NCI-H1092 treated with DMSO at 0.1 percent for 48 hours (cell line): ENCODE results near the gene DLST.
A peak's percentile ranks its signal among the peaks of the same experiment; 100 is the strongest.
"Not testable (repeated sequence)": the region's sequence is repeated elsewhere in the genome, so short reads cannot be mapped to it uniquely, and the experiment has no call there.

ENCODE experiments used
- DNase-seq: peaks from one replicate; lab custom pipeline; 2025; lab: John Stamatoyannopoulos, UW

DLST gene

DNA sequence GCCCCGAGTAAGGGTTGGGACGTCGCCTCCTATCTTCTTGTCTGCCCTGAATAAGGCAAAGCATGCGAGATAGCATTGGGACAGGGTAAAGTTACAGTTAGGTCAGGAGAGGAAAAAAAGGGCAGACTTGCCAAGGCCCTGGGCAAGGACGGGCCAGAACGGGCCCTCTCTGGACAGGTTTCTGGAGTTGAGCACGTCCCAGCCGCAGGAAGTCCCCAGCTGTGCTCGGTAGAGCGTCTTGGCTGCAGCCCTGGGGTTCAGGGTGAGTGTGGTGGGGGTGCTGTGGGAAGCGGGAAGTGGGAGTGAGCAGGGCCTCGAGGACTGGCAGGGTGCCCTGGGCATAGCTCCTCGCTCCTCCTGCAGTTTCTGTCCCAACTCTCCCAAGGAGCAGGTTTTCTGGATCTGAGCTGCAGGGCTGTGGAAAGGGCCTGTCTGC is 35.9 kb downstream of the DLST start:
- DNase-seq = no peak

DNA sequence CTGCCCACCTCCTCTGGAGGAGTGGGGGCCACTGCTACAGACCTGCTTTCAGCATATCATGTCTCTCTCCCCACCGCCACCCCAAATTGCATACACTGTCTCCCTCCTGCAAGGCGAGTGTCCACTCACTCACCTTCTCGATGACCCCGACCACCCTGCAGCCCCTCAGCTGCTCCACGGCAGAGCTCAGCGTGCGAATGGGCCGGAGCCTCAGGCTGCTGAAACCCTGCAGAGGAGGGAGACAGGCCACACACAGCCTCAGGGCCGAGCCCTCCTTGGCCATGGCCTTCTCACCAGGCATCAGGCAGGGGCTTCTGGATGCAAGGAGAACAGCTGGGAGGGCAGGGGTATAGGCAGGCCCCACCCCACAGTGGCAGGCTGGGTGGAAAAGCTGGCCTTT is 36.7 kb downstream of the DLST start:
- DNase-seq = no peak

DNA sequence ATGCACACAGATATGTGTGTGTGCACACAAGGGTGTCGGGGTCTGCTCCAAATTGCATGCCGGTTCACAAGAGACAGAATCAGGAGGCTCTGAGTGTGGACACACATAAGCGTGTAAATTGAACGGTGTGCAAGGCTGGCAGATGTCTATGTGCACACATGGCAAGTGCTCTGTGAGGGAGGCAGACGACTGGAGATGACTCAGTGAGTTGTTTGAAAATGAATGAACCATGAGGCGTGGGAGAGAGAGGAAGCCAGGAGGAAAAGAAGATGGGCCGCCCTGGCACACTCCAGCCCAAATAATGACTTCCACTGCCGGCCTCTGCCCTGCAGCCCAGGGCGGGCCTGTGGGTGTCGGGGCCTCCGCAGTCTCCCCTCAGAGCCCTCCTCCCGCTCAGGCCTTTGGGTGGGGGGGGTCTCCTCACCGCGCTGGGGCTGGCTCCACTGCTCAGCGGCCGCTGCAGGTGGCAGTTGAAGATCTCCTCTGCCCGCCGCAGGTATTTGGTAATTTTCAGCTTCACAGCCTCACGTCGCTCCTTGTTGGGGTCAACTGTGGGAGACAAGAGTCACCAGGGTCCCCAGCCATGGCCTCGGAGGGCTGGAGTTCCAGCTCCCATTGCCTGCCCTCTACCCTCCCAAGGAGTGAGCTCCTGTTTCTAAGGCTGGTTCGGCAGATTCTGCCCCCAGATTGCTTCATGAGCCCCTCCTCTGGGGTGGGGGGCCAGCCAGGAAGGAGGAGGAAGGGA is 37.9 kb downstream of the DLST start:
- DNase-seq = no peak

DNA sequence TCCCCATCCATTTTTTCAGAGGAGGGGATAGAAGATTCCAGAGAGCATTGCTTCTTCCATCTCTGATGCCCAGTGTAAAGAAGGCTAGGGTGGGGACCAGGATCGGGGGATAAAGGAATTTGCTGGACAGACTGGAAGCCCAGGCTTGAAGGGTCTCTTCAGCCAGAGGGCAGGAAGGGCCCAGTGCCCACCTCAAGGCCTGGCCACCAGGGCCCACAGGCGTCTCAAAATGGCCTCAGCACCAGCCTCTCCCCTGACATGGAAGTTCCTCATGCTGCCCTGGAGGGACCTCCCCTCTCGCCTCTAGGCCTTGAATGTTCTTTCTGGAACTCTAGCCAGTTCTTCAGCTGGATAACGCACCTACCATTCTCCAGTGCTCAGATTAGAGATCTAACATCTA is 38.6 kb downstream of the DLST start:
- DNase-seq = no peak

DNA sequence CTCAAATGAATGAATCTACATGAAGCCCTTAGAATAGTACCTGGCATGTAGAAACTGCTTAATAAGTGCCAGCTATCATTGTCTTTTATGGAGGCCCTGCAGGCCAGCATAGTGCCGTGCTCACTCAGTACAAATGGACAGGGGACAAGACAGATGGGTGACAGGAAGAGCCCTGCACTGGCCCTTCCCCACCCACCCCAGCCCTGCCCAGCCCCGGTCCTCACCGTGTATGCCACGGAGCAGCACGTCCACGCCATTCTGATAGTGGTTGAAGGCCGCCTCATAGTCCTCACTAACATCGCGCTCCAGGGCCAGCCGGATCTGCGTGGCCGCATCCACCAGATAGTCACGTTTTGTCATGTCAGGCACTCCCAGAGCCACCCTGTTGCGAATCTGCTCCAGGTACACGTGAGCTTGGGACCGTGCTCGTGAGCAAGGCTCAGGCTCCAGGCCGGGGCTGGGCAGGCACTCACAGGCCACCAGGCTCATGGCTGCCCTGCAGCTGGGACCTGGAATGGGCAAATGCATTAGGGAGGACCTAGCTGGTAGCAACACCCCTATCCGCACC is 39.4 kb downstream of the DLST start:
- no peak for DNase-seq

DNA sequence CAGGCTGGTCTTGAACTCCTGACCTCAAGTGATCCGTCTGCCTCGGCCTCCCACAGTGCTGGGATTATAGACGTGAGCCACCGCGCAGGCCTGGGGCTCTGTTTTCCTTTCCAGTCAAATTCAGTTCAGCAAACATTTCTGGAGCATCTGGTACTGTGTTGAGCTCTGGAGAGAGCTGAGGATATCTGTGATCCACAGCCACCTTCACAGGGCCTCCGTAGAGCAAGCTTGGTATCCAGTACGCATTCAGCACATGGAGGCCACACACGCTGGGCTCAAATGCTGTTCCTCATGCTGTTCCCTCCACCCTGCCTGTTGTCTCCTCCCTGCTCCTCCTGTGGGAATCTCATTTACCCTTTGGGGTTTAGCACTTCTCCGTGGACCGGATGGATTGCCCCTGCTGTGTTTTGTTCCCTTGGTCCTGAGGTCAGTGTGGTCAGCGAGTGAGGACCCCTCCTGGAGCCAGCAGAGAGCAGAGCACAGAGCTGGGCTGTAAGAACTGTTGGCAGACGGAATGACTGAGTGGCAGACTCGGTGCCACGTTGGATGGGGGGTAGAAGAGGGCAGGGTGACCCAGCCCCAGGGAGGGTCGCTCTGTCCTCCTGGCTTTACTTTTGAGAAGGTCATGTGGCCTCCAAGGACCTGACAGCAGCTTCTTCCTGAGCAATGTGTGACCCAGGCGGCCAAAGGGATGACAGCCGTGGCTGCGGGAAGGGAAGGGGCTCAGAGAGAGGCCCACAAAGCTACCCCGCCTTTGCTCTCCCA is 40.5 kb downstream of the DLST start:
- DNase-seq = no peak

DNA sequence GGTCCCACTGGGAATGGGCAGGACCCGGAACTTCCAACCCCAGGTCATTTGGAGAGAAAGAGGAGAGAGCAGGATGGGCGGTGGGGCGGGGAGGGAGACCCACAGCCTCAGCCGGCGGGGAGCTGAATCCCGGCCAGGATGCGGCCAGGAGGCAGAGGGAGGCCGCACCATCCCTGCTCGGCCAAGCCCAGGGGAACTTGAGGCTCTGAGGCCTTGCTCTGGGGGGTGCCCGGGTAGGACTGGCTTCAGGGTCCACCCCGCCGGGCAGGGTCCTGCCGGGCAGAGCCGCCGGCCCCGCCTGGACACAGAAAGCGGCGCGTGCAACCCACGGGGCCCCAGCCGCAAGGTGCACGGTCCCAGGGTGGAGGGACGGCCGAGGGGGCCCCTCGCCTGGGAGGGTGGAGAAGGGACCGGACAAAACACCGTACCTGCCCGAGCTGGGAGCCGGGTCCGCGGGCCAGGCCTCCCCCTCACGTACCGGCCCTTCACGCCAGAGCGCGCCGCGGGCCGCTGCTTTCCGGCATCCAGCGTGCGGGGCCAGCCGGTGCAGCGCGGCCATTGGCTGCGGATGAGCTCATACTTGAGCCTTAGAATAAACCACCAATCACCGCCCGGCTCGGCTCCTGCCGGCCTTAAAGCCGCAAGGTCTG is 41.2 kb downstream of the DLST start, which contains the start of gene RPS6KL1:
Gene RPS6KL1 (minus strand): TSS at position 509 of the 650 bp plus-strand sequence. CDS start 1,719 bp downstream, outside the sequence.
- DNase-seq = peak; percentile 80

DNA sequence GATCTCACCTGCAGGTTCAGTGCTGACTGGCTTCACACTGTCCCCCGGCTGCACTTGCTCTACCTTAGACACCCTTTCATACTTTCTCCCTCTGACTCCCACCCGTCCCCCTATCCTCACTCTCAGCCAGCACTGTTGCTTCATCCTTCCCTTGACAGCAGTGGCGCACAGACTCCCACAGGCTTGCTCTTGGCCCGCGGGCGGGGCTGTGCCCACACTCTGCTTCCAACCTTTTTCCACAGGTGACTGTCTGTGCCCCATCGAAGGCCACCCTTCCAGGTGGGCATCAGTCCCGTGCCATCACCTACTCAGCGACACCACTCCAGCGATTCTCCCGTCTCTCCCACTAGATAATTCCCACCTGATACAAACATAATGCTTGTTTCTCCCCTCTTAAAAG is 42.3 kb downstream of the DLST start:
- DNase-seq = no peak

DNA sequence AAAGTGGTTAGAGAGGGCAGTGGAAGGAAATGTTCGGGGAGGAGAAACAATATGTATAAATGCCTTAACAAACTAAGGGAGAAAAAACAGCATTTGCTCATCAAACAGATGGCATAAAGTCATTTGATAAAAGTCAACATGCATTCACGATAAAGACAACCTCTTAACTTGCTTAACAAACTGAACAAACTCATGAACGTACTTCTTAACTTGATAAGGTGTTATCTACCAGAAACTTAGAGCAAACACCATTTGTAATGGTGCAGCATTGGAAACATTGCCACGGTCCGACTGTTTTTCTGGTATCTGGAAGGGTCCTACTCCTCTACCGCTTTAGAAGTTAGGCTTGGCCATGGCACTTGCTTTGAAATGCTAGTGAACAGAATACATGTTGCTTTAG is 45.5 kb downstream of the DLST start:
- no peak for DNase-seq

DNA sequence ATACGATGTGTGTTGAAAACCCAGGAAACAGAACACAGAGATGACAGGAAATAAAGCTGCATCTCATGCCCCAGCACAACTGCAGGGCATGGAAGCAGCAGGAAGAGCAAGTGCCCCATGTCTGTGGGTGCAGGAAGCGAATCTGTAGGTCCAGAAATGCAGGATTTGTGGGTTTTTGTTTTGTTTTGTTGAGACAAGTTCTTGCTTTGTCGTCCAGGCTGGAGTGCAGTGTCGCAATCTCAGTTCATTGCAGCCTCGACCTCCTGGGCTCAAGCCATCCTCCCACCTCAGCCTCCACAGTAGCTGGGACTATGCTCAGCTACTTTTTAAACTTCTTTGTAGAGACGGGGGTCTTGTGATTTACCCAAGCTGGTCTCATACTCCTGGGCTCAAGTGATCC is 47.5 kb downstream of the DLST start:
- no peak for DNase-seq

DNA sequence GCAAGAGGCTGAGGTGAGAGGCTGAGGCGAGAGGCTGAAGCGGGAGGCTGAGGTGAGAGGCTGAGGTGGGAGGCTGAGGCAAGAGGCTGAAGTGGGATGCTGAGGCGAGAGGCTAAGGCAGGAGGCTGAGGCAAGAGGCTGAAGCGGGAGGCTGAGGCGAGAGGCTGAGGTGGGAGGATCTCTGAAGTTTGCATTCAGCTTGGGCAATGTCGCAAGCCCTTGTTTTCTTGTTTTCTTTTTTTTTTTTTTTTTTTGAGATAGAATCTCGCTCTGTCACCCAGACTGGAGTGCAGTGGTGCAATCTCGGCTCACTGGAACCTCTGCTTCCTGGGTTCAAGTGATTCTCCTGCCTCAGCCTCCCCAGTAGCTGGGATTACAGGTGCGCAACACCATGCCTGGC is 50.0 kb downstream of the DLST start:
- DNase-seq = not testable (repeated sequence)

DNA sequence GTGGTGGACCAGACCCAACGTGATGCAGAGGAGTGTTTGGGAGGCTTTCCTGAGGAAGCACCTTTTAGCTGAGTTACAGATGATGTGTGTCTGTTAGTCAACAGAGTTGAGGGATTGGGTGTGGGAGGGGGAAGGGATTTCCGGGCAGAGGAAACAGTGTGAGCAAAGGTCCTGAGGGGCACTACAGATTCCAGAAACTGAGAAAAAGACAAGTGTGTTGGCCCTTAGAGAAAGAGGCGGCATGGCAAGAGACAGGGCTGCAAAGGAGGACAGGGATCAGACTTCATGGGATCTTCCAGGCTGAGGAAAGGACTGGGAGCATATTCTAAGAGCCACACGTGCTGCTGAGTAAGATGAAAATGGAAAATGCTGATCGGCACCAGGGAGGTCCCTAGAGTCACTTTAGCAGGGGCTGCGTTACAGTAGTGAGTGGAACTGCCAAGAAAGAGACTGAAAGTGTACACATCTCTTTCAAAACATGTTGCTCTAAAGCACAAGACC is 50.7 kb downstream of the DLST start:
- DNase-seq = no peak

DNA sequence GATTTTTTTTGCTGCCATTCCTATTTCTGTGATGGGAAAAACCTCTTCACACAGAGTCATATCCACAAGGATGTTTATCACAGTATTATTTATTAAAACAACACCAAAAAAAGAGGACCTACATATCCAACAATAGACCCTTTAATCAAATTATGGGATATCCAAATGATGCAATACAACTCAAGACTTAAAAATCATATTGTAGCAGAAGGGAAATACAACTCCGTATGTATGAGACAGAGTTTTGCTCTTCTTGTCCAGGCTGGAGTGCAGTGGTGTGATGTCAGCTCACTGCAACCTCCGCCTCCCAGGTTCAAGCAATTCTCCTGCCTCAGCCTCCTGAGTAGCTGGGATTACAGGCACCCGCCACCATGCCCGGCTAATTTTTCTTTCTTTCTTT is 51.2 kb downstream of the DLST start:
- not testable (repeated sequence) for DNase-seq

DNA sequence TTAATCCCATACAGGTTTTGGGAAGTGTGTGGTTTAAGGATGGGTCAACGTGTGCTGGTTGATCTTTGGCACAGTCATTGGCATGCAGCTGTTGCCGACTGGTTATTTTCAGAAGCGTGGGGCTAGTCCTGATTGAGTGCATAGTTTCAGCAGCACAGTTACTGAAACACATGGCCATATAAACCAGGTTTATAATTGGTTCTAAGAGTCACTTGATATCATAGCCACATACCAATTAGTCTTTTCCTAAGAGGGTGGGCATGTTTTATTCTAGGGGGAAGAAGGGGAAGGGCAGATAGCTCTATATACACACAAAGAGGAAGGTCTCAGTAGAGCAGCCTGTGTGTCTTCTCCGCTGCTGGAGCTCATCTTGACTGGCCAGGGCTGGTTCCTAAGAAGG is 52.3 kb downstream of the DLST start:
- no peak for DNase-seq

DNA sequence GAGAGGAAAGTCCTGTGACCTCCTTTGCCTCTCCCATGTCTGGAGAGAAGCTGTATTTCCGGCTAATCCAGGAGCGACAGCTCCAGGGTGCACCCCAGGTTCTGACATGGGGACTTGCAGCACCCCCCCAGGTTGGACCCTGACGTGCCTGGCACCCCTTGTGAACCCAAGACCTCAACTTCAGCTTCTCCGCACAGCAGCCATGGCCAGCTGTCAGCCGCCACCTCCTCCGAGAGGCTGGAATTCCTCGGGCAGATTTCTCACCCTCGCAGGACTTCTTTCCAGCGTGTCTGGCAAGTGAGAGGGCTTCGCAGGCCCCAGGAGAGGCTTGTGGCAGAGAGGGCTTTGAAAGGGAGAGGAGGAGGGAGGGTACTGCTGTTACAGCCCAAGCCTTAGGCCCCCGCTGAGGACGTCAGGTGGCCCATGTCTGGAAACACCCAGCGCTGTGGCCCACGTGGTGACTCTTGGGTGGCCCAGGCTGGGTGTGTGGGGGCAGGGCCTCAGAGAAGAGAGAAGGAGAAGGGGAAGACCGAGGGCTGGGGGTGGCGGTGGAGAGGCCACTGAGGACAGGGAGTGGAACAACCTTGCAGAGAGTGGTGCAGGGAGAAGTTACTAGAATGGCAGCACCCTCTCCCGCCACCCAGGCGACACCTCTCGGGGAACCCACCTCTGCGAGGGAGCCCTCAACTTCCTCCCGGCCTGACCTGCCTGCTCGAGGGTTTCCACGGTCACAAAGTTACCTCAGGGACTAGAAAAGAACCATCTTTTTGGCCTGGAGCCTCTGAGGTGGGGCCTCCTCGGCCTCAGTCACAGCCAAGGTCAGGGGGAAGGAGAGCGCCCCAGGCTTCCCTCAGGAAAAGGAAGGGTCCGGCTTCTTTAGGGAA is 53.0 kb downstream of the DLST start:
- DNase-seq = no peak

DNA sequence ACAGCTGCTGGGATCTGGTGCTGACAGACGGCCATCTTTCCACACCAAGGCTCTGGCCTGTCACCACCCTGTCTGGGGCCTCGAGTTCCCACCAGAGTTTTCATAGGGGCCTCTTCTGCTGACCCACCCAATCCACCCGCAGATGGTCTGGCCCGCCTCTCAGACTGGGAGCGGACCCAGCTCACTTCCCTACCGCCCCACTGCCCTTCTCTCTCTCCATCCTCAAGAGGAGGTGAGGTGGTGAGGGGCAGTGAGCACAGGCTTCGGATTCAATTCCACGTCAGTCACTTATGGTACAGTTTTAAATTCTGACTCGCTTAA is 53.6 kb downstream of the DLST start:
- DNase-seq = no peak

DNA sequence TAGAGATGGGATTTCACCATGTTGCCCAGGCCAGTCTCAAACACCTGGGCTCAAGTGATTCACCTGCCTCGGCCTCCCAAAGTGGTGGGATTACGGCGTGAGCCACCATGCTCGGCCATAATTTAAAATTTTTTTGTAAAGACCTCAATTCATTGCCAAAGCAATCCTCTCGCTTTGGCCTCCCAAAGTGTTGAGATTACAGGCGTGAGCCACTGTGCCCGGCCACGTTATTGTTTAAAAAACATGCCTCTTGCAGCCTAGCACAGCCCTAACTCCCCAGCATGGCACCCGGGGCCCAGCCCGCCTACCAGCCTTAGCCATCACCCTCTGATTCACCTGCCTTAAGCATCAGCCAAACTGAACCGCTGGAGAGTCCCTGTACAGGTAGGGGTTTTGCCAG is 54.4 kb downstream of the DLST start:
- no peak for DNase-seq

DNA sequence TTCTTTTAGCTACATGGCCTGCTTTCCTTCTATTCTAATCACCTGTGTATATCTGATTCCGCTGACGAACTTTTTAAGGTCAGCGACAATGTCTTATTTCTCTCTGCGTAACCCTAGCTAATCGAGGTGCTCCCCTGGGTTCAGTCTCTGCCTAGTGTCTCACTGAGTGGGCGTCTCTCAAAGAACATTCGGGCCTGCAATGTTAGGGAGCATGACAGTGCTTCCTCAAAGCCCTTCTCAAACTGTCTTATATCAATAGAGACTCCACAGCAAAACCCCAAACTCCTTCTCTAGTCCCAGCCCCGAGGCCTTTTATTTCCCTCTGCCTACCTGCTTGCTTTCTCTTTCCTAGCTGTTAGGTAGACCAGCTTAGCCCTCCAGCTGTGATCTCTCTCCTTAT is 55.0 kb downstream of the DLST start:
- DNase-seq = no peak

DNA sequence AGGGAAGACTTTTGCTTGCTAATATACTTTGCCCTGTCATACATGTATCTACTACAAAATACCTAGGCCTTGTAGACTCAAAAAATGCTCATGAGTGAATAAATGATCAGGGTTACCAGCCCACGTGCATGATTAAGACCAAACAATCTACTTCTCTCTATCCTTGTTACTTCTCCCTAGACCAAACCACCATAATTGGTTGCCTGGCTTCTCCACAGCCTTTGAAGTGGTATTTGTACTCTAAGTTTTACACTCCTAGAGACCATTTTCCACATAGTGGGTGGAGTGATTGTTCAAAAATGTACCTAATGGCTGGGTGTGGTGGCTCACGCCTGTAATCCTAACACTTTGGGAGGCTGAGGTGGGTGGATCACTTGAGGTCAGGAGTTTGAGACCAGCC is 55.5 kb downstream of the DLST start:
- no peak for DNase-seq

DNA sequence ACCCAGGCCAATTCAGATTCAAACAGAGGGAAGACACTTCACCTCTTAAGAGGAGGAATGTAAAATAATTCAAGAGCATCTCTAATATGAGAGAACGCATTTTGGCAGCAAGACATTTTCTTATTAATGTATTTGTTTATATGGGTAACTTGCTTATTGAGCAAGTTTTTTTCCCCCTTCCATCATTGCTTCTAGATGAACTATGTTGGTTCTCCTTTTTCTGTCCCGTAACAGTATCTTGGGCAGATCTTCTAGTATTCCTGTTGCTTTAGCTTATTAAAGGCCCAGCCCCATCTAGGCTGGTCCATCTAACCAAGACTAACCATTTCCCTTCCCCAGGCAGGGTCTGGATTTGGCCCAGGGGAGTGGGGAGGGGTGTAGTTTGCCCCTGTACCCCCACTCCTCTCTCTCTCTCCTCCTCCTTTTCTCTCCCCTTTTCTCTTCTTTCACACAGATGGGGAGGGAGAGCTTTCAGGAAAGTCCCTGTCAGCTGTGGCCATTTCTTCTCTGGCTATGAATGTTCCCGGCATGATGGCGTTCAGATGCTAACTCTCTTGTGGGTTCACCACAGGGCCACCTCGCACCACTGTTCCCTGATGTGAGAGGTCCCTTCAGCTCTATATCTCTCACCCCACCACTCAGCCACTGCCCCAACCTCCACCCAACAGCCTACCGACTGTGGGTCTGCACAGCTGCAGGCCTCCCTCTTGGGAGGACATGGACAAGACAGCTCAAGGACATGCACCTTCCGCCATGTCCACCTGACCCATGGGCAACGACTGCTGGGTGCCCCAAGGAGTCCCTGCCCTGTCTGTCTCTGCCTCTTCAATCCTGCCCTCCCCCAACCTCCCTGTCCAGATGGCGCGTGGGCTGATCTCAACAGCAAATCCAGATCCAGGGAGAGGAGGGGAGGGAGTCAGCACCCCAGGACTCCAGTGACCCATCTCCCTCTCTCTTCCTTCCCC is 57.1 kb downstream of the DLST start:
- DNase-seq = no peak
